Retinal pigment epithelial cell (primary cell): Measurements from ENCODE around the gene GALNT3.

Source experiments
- DNase-seq: peaks from one replicate; pipeline ENCODE4 v3.0.0-alpha.2; 2010; ENCODE audit warnings: low read depth
- H3K4me3 ChIP-seq: 2 replicates; pipeline ENCODE4 v1.5.1; 2011; ENCODE audit warnings: mild to moderate bottlenecking, low read length, control low read depth, moderate library complexity
- TF ChIP-seq, protein P1 (sequence below): conservative IDR thresholded peaks from 2 replicates; pipeline ENCODE4 v1.5.1; 2011; ENCODE audit warnings: low read depth, low read length, control low read depth, inconsistent platforms

GALNT3 gene

GRCh38 chr2:165827921-165828276 is 33.9 kb upstream of the GALNT3 start:
- DNase-seq, result no peak
- TF ChIP-seq, protein P1, sequence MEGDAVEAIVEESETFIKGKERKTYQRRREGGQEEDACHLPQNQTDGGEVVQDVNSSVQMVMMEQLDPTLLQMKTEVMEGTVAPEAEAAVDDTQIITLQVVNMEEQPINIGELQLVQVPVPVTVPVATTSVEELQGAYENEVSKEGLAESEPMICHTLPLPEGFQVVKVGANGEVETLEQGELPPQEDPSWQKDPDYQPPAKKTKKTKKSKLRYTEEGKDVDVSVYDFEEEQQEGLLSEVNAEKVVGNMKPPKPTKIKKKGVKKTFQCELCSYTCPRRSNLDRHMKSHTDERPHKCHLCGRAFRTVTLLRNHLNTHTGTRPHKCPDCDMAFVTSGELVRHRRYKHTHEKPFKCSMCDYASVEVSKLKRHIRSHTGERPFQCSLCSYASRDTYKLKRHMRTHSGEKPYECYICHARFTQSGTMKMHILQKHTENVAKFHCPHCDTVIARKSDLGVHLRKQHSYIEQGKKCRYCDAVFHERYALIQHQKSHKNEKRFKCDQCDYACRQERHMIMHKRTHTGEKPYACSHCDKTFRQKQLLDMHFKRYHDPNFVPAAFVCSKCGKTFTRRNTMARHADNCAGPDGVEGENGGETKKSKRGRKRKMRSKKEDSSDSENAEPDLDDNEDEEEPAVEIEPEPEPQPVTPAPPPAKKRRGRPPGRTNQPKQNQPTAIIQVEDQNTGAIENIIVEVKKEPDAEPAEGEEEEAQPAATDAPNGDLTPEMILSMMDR, result no peak
- H3K4me3 ChIP-seq, result no peak overlapping the region

DNA sequence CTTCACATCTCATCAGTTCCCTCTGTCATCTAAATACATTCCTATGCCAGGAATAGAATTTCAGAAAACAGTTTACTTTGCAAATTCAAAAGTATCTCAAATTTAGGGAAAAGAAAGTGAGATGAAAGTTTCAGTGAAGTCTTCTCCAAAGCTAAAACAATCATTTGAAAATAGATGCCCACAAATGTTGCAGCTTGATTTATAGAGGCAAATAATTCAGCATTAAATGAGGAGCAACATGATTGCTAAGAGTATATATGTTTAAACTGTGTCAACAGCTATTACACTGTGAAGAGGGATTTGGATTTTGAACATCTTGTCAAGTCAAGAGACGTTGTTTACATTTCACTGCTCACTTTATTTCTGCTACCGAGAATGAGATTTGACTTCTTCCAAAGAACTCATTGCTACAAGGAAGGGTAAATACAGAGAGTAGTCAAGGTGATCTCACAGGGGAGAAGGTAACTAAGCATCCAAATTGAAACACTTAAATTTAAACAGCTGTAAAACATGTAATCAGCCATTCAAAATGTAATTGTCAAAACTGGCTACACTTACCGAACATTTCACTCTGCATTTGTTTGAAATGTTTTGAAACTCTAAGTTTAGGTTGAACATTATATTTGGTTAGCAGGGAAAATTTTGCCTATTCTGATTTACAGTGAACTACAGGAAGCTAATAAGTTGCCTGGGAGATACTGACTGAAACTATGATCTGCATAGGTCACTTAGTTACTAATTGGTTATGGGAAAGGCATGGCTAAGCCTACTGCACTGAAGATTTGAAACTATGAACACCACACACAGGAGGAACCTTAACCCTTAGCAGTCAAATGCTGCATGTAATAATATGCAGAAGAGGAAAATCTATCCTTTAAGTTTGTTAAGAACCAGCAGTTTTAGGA is 33.2 kb upstream of the GALNT3 start:
- TF ChIP-seq, protein P1, result no peak
- H3K4me3 ChIP-seq, result no peak overlapping the region
- no peak for DNase-seq

DNA sequence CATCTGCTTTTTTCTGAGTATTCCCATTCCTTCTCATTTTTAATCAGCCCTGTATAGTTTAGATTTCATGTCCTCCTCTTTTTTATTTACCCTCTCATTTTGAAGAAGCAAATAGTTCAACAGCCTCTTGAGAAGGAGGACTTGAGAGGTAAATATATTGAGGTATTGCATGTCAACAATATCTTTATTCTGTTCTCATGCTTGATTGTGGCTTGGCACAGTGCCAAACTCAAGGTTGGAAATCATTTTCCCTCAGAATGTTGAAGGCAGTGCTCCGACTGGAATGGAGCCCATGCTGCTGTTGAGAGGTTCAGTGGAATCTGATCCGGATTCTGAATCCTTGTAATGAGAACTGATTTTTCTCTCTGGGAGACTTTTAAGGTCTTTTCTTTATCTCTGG is 31.0 kb upstream of the GALNT3 start:
- no peak overlapping the region for H3K4me3 ChIP-seq
- TF ChIP-seq, protein P1, result no peak
- peak; percentile 48 for DNase-seq

GRCh38 chr2:165820296-165820695 is 26.2 kb upstream of the GALNT3 start:
- TF ChIP-seq, protein P1, result no peak
- H3K4me3 ChIP-seq, result no peak overlapping the region
- no peak for DNase-seq

DNA sequence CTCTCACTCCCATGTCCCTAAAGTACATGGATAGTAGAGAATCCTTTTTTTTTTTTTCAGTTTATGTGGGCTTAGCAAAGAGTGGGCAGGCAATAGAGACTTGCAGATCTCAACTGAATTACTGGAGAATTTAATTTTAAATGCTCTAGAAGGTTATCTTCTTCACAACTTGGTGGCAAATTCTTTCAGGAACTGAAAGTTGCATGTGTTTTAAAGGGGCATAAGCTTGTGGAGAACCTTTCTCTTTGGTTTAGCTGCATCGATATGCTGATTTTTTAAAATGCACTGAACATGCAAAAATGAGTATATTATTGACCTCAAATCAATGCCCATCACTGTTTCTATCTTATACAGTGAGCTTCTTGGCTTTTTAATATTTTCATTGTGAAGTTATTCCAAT is 24.9 kb upstream of the GALNT3 start:
- no peak overlapping the region for H3K4me3 ChIP-seq
- DNase-seq, result no peak
- TF ChIP-seq, protein P1, result no peak

- TF ChIP-seq, protein P1, result no peak
- H3K4me3 ChIP-seq, result no peak overlapping the region
- DNase-seq, result no peak
Observed at GRCh38 chr2:165815299-165816141, 21.5 kb upstream of the GALNT3 start.
